SK-N-SH treated with all-trans-retinoic acid at 6 μM for 48 hours (cell line): ENCODE data around the gene HDGF.

Experiments
- ARNTL ChIP-seq: fragments of 450-650 bp; formaldehyde crosslinking; IDR thresholded peaks from 2 replicates; pipeline ENCODE4 v1.5.0; 2020; ENCODE audit warnings: low read depth, mild to moderate bottlenecking, moderate library complexity, borderline replicate concordance
- ESRRG ChIP-seq: fragments of 250-450 bp; sonication (Bioruptor Pico); IDR thresholded peaks from 2 replicates; pipeline ENCODE4 v1.6.1; 2021; ENCODE audit warnings: mild to moderate bottlenecking
- ISL1 ChIP-seq: fragments of 250-450 bp; sonication (Bioruptor Pico); IDR thresholded peaks from 2 replicates; pipeline ENCODE4 v2.1.2; 2022; ENCODE audit warnings: mild to moderate bottlenecking, moderate library complexity
- OSR1 ChIP-seq: fragments of 250-450 bp; sonication (Bioruptor Pico); IDR thresholded peaks from 2 replicates; pipeline ENCODE4 v1.8.0; 2022; ENCODE audit warnings: moderate library complexity, mild to moderate bottlenecking, inconsistent platforms
- PPARA ChIP-seq: fragments of 250-450 bp; sonication (Bioruptor Pico); IDR thresholded peaks from 2 replicates; pipeline ENCODE4 v1.5.0; 2020; ENCODE audit warnings: mild to moderate bottlenecking, borderline replicate concordance
- RARB ChIP-seq: fragments of 250-450 bp; sonication (Bioruptor Pico); IDR thresholded peaks from 2 replicates; pipeline ENCODE4 v1.8.0; 2021; ENCODE audit warnings: mild to moderate bottlenecking, moderate library complexity
- TOX ChIP-seq: fragments of 250-450 bp; sonication (Bioruptor Pico); IDR thresholded peaks from 2 replicates; pipeline ENCODE4 v1.8.0; 2021; ENCODE audit warnings: mild to moderate bottlenecking, moderate library complexity, borderline replicate concordance
- ZFP3 ChIP-seq: fragments of 250-450 bp; sonication (Bioruptor Pico); IDR thresholded peaks from 2 replicates; pipeline ENCODE4 v1.5.0; 2020; ENCODE audit warnings: mild to moderate bottlenecking, moderate library complexity
- ZFP30 ChIP-seq: fragments of 450-650 bp; formaldehyde crosslinking; IDR thresholded peaks from 2 replicates; pipeline ENCODE4 v1.5.0; 2022; ENCODE audit warnings: mild to moderate bottlenecking, moderate library complexity
- ZNF70 ChIP-seq: fragments of 450-650 bp; formaldehyde crosslinking; IDR thresholded peaks from 2 replicates; pipeline ENCODE4 v1.5.0; 2020; ENCODE audit warnings: mild to moderate bottlenecking, moderate library complexity
- TF ChIP-seq, protein P1 (sequence below): fragments of 250-450 bp; sonication (Bioruptor Pico); IDR thresholded peaks from 2 replicates; pipeline ENCODE4 v1.5.1; 2020; ENCODE audit warnings: low read depth, mild to moderate bottlenecking, moderate library complexity
- TF ChIP-seq, protein P2 (sequence below): fragments of 250-450 bp; sonication (Bioruptor Pico); IDR thresholded peaks from 2 replicates; pipeline ENCODE4 v1.8.0; 2020; ENCODE audit warnings: mild to moderate bottlenecking, moderate library complexity, borderline replicate concordance
- TF ChIP-seq, protein P3 (sequence below): fragments of 250-450 bp; sonication (Bioruptor Pico); IDR thresholded peaks from 2 replicates; pipeline ENCODE4 v1.5.1; 2021; ENCODE audit warnings: mild to moderate bottlenecking, moderate library complexity

DNA sequence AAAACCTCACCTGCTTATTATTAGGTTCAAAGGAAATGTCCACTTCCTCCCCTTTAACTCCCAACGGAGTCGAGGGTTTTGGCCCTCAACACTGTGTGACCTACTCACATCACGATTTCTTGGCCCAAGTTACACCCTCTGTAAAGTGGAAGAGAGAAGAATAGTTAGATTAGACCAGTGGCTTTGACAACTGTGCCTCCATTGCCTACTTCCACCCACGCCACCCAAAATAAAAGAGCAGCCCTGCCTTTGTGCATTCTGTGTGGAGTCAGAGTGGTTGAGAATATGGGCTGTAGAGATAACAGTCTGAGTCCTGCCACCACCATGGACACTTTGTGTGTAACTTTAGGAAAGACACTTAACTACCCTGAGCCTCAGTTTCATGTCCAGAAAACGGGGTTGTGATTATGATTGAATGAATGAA is 4.1 kb upstream of the HDGF start:
- TF ChIP-seq ESRRG (CRISPR knock-in tag) (no peak), PPARA (CRISPR knock-in tag) (no peak), ARNTL (CRISPR knock-in tag) (no peak), ZFP30 (CRISPR knock-in tag) (no peak), OSR1 (no peak), ZNF70 (CRISPR knock-in tag) (no peak), ZFP3 (no peak), RARB (CRISPR knock-in tag) (no peak), ISL1 (no peak), TOX (no peak)
- TF ChIP-seq, protein P1, sequence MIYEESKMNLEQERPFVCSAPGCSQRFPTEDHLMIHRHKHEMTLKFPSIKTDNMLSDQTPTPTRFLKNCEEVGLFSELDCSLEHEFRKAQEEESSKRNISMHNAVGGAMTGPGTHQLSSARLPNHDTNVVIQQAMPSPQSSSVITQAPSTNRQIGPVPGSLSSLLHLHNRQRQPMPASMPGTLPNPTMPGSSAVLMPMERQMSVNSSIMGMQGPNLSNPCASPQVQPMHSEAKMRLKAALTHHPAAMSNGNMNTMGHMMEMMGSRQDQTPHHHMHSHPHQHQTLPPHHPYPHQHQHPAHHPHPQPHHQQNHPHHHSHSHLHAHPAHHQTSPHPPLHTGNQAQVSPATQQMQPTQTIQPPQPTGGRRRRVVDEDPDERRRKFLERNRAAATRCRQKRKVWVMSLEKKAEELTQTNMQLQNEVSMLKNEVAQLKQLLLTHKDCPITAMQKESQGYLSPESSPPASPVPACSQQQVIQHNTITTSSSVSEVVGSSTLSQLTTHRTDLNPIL (CRISPR knock-in tag), result no peak
- TF ChIP-seq, protein P2, sequence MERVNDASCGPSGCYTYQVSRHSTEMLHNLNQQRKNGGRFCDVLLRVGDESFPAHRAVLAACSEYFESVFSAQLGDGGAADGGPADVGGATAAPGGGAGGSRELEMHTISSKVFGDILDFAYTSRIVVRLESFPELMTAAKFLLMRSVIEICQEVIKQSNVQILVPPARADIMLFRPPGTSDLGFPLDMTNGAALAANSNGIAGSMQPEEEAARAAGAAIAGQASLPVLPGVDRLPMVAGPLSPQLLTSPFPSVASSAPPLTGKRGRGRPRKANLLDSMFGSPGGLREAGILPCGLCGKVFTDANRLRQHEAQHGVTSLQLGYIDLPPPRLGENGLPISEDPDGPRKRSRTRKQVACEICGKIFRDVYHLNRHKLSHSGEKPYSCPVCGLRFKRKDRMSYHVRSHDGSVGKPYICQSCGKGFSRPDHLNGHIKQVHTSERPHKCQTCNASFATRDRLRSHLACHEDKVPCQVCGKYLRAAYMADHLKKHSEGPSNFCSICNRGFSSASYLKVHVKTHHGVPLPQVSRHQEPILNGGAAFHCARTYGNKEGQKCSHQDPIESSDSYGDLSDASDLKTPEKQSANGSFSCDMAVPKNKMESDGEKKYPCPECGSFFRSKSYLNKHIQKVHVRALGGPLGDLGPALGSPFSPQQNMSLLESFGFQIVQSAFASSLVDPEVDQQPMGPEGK (CRISPR knock-in tag), result no peak
- TF ChIP-seq, protein P3, sequence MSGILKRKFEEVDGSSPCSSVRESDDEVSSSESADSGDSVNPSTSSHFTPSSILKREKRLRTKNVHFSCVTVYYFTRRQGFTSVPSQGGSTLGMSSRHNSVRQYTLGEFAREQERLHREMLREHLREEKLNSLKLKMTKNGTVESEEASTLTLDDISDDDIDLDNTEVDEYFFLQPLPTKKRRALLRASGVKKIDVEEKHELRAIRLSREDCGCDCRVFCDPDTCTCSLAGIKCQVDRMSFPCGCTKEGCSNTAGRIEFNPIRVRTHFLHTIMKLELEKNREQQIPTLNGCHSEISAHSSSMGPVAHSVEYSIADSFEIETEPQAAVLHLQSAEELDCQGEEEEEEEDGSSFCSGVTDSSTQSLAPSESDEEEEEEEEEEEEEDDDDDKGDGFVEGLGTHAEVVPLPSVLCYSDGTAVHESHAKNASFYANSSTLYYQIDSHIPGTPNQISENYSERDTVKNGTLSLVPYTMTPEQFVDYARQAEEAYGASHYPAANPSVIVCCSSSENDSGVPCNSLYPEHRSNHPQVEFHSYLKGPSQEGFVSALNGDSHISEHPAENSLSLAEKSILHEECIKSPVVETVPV (CRISPR knock-in tag), result no peak
